Cardiac muscle cell (in vitro differentiated cells and primary cell): ENCODE results near the gene CABP7. TPM values are rescaled to one million over a fixed set of nuclear protein-coding genes. Genes with fewer than 3 reads are reported as not detected.
A peak's percentile ranks its signal among the peaks of the same experiment; 100 is the strongest.

Experiments
- DNase-seq, 2 donors: peaks; one replicate each; pipeline versions ENCODE4 v3.0.0 to v3.0.0-alpha.2; 2010 to 2017; ENCODE audit warnings: low read depth in 1 of 2, low spot score in 1 of 2
- H3K27ac ChIP-seq: fragments of 200-600 bp; sonication (generic); 2 replicates; pipeline ENCODE4 v1.5.1; 2016
- H3K27me3 ChIP-seq: fragments of 200-600 bp; sonication (generic); 2 replicates; pipeline ENCODE4 v1.6.0; 2016; ENCODE audit warnings: control low read depth
- H3K36me3 ChIP-seq: fragments of 200-600 bp; sonication (generic); 2 replicates; pipeline ENCODE4 v1.5.1; 2016; ENCODE audit warnings: control low read depth
- H3K4me1 ChIP-seq: fragments of 200-600 bp; sonication (generic); 2 replicates; pipeline ENCODE4 v1.8.1; 2017; ENCODE audit warnings: low read depth, mild to moderate bottlenecking, mixed run types
- H3K4me3 ChIP-seq: fragments of 200-600 bp; sonication (generic); 2 replicates; pipeline ENCODE4 v1.5.1; 2016; ENCODE audit warnings: mild to moderate bottlenecking
- H3K9me3 ChIP-seq: fragments of 200-600 bp; sonication (generic); 2 replicates; pipeline ENCODE4 v1.5.1; 2017; ENCODE audit warnings: low read depth, mild to moderate bottlenecking, control low read depth
- polyA plus RNA-seq: library from polyadenylated mRNA; unstranded; fragments of >200 nt; fragmentation: Nextera tagmentation; extraction: Ambion mirVana; gene quantifications from 2 replicates; pipeline ENCODE4 v1.2.1, GENCODE V29; 2016
- total RNA-seq: library from RNA; depleted of rRNA; stranded (reverse); fragments of >200 nt; gene quantifications from 2 replicates; pipeline ENCODE4 v1.2.3, GENCODE V29; 2016
- TF ChIP-seq, protein P1 (sequence below): IDR thresholded peaks from 2 replicates; pipeline ENCODE4 v1.5.1; 2012; ENCODE audit warnings: low read depth, mild to moderate bottlenecking, low read length

Gene CABP7
- total and polyA plus RNA-seq, 2 experiments from 2014 or later: 0.11 TPM; not detected in 1

DNA sequence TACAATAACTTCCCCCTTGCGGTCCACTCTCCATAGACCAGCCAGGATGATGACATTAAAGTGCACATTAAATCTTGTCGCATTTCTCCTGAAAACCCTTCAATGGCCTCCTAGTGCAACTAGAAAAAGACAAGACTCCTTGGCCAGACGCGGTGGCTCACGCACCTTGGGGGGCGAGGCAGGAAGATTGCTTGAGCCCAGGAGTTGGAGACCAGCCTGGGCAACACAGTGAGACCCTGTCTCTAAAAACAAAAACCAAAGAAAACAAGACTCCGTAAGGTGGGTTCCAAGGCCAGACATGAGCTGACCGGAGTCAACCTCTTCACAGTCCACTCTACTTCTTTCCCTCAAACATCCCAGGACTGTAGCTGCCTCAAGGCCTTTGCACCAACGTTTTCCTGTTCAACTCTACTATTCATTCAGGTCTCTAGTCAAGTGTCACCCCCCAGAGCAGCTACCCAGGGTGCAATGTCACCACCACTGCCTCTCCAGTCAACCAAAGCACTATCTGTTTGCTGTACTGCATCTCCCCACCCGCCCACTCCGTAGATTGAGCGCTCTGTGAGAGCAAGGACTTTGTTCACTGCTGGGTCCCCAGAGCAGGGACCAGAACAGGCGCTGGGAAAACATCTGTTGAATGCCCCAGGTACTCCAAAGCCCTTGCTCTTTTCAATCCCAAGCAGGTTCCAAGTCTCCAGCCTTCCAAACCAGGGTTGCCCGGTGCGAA, 46.3 kb downstream of the CABP7 start:
- TF ChIP-seq, protein P1, sequence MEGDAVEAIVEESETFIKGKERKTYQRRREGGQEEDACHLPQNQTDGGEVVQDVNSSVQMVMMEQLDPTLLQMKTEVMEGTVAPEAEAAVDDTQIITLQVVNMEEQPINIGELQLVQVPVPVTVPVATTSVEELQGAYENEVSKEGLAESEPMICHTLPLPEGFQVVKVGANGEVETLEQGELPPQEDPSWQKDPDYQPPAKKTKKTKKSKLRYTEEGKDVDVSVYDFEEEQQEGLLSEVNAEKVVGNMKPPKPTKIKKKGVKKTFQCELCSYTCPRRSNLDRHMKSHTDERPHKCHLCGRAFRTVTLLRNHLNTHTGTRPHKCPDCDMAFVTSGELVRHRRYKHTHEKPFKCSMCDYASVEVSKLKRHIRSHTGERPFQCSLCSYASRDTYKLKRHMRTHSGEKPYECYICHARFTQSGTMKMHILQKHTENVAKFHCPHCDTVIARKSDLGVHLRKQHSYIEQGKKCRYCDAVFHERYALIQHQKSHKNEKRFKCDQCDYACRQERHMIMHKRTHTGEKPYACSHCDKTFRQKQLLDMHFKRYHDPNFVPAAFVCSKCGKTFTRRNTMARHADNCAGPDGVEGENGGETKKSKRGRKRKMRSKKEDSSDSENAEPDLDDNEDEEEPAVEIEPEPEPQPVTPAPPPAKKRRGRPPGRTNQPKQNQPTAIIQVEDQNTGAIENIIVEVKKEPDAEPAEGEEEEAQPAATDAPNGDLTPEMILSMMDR: no peak
- Histone ChIP-seq H3K4me3 (peak overlapping the region; percentile 87), H3K9me3 (no peaks in the 10 kb centered on the region), H3K27ac (peak overlapping the region; percentile 65), H3K27me3 (no peaks in the 10 kb centered on the region), H3K36me3 (peaks cover 6% of the 10 kb centered on the region), H3K4me1 (peaks cover 8% of the 10 kb centered on the region)
- peak in 1 of 2 donors; percentile 20 for DNase-seq

DNA sequence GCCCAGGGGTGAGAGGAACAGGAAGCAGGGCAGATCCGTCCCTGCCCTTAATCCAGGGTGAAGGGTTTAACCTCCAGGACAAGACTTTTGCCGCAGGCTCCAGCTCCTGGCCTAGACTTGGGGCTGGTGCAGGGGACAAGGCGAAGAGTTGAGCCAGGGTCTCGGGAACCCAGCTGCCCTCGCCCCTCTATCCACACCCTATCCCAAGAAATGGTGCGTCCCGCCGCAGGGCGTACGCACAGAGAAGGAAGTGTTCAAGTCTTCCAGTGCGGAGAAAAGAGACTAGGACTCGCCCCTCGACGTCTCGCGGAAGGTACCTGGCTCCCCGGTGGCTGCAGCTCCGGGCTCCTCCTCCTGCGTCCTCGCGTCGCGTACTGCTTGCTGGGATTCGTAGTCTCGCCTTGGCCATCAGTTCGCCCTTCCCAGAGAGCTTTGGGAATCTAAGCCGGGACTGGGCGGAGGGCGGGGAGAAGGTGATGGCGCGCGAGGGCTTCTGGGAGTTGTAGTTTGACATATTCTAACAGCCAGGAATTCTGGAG, 46.9 kb downstream of the CABP7 start, which contains the start of gene ZMAT5:
TSS of gene ZMAT5 (minus strand) at position 376 of the 539 bp plus-strand sequence. CDS start 18,463 bp downstream, outside the sequence.
- Histone ChIP-seq H3K27ac (peak within 1 kb of the TSS; percentile 95), H3K4me3 (peak within 1 kb of the TSS; percentile 87), H3K9me3 (no peaks in the 10 kb centered on the region), H3K27me3 (no peaks in the 10 kb centered on the region), H3K36me3 (peaks cover 6% of the 10 kb centered on the region), H3K4me1 (peaks cover 8% of the 10 kb centered on the region)
- TF ChIP-seq, protein P1: no peak
- peak; percentile 98 for DNase-seq

DNA sequence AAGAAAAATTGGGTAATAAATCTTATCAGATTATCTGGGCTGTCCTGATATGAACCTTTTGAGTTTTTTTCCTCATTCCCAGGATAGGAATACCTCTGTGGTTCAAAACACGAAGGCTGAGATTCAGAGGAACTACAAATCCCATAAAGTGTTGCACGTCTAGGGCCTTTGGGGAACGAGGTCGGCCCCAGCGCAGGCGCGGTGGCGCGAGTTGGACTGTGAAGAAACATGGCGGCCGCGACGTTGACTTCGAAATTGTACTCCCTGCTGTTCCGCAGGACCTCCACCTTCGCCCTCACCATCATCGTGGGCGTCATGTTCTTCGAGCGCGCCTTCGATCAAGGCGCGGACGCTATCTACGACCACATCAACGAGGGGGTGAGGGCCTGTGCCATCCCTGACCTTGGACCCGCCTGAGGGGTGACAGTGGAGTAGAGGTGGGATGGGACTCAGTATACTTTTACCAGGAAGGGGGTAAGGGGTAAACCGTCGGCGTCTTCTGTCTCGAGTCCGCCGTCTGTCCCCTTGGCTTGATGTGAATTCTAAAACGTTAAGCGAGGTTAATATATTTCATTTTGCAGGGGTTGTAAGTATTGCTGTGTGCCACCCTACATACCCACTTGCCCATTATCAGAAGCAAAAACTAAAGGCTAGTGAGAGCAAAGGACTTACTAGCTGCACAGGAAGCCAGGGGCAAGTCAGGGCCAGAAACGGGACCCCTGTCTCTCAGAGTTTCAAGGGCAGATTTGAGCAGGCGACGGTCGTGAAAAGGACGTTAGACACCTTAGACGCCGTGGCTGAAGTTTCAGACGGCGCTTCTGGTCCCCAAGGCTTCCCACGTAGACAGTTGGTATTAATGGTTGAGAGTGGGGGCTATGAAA, 47.6 kb downstream of the CABP7 start, which contains the start of gene UQCR10:
TSS of gene UQCR10 (plus strand) at position 199 of the 881 bp plus-strand sequence. CDS start at position 229, 30 bp downstream.
- H3K27ac ChIP-seq: peak within 1 kb of the TSS; percentile 95
- no peaks in the 10 kb centered on the region for H3K9me3 ChIP-seq
- H3K4me3 ChIP-seq: peak within 1 kb of the TSS; percentile 87
- DNase-seq: peak; percentile 93
- H3K27me3 ChIP-seq: no peaks in the 10 kb centered on the region
- TF ChIP-seq, protein P1: no peak
- peaks cover 8% of the 10 kb centered on the region for H3K4me1 ChIP-seq
- H3K36me3 ChIP-seq: peaks cover 6% of the 10 kb centered on the region

DNA sequence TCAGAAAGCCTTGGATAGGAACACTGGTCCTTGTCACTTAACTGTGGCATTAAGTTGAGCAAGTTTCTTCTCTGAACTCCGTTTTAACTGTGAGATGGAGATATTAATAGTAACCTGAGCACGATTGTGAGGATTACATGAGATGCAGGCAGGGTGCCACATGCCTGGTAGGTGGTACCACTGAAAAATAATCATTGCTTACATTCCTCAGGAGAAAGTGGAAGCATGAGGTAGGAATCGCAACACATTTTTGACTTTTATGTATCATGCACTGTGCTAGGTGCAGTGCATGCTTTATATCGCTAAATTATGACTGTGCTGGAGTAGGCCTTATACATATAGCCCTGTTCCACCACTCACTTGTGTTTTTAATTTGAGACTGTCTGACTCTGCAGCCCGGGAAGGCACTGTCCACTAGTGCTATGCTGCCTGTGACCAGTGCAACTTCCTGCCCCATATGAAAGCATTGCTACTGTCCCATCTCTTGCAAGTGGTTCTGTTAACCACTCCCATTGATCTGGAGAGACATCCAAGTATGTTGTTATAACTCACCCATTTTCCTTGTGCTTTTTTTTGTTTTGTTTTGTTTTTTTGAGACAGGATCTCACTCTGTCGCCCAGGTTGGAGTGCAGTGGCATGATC, 48.4 kb downstream of the CABP7 start:
- Histone ChIP-seq H3K4me1 (peaks cover 8% of the 10 kb centered on the region), H3K27me3 (no peaks in the 10 kb centered on the region), H3K9me3 (no peaks in the 10 kb centered on the region), H3K36me3 (peaks cover 6% of the 10 kb centered on the region), H3K27ac (no peak overlapping the region), H3K4me3 (peak overlapping the region; percentile 87)
- no peak for DNase-seq
- TF ChIP-seq, protein P1: no peak

DNA sequence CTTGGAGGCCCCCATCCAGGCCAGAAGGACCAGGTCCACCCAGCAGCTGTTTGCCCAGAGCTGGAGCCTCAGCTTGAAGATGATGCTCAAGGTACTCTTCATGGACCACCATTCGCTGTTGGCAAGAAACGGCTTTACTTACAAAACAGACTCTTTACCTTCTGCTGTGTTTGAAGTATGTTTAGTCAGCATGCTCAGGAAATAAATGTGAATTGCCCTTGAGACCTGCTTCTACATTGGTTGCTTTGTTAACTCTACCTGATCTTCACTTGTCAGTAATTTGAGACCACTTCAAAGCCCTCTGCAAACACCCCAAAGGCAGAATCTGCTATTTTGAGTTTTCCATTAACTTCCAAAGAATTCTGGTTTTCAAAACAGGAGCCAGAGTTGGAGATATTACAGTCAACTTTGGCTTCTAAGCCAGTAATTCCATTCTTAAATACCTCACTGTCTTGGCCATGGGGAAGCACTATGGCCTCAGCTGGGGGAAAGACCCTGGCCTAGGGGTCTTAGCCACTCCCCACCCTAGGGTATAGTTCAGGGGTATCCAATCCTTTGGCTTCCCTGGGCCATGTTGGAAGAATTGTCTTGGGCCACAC, 50.0 kb downstream of the CABP7 start:
- H3K4me1 ChIP-seq: peaks cover 8% of the 10 kb centered on the region
- TF ChIP-seq, protein P1: no peak
- no peak overlapping the region for H3K4me3 ChIP-seq
- H3K27ac ChIP-seq: no peak overlapping the region
- no peak for DNase-seq
- H3K9me3 ChIP-seq: no peaks in the 10 kb centered on the region
- H3K36me3 ChIP-seq: peaks cover 6% of the 10 kb centered on the region
- no peaks in the 10 kb centered on the region for H3K27me3 ChIP-seq
